Measurements from ENCODE around the gene RASSF4. TPM values are rescaled to one million over a fixed set of nuclear protein-coding genes. Genes with fewer than 3 reads are reported as not detected.

RASSF4 gene
- total and polyA plus RNA-seq, 9 of the 15 experiments (the other 6 are each of a cell fraction or from before 2014, with no cell fraction given): 0.01 to 0.62 (median 0.11) TPM; not detected in 3

DNA sequence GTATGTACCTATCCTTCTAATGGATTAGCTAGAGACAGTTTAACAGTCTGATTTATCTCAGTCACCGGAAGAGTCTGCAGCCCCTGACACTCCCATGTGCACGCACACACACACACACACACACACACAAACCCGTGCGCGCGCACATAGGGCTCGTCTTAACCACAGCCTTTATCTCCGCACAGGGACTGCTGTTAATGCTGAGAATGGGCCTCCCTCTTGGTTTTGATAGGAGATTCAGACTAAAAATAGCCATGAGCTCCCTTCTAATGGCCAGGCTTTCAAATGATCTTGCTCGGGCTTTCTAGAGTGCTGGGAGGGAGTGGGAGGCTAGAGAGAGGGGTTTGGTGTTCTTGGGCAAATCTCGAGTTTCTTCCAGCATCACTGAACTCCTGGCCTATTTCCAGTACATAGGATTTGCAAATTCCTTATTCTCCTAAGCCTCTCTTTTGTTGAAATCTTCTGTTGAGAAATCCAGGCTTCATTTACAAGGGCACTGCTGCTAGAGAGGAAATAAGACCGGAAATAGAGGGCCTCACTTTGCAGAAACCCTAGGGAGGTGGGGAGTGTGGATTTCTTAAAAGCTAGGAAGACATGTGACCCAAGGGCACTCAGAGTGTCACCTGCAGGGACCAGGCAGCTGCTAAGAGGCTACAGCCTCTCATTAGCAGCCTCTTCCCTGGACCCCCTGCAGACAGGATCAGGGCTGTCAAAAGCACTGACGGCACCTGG is 46.1 kb upstream of the RASSF4 start (continued):
- TF ChIP-seq ZBTB11 (CRISPR knock-in tag; IDR thresholded peaks at IDR 0.05) (peak in 1 of 3 experiments; percentile 74; a peak in 2 of 6 replicates), SMAD2 (IDR thresholded peaks at IDR 0.05; ENCODE audit: low read depth, low read length) (no peak), NFYB (IDR thresholded peaks at IDR 0.05; ENCODE audit: extremely low read depth, insufficient read length) (no peak), HNRNPUL1 (IDR thresholded peaks at IDR 0.05; ENCODE audit: low read length) (no peak), ZEB2 (IDR thresholded peaks at IDR 0.05) (peak; percentile 73; the same call in 1 of the 2 replicates), HNRNPH1 (optimal IDR thresholded peaks at IDR 0.05; ENCODE audit: low read depth, low read length) (no peak), SMAD3 (CRISPR knock-in tag; conservative IDR thresholded peaks at IDR 0.05) (peak; percentile 82; the same call in 1 of the 2 replicates), MECOM (CRISPR knock-in tag; IDR thresholded peaks at IDR 0.05) (peak; percentile 89), GATA2 (CRISPR knock-in tag; IDR thresholded peaks at IDR 0.05) (peak; percentile 94), CEBPB (tag; IDR thresholded peaks at IDR 0.05) (no peak), ZBTB8A (IDR thresholded peaks at IDR 0.05; ENCODE audit: partially characterized antibody) (no peak), NFIC (IDR thresholded peaks at IDR 0.05) (peak; percentile 82), CREBBP (IDR thresholded peaks at IDR 0.05; ENCODE audit: low read depth, low read length) (no peak), ZFP36 (IDR thresholded peaks at IDR 0.05; ENCODE audit: low read depth, low read length, partially characterized antibody) (peak; percentile 28), MEF2A (IDR thresholded peaks at IDR 0.05; ENCODE audit: control insufficient read depth, low read depth, low read length) (peak; percentile 99), KLF16 (IDR thresholded peaks at IDR 0.05) (peak; percentile 92), NRF1 (conservative IDR thresholded peaks at IDR 0.05 in 1 of 2, IDR thresholded peaks at IDR 0.05 in 1 of 2) (peak; percentile 79 to 83), KAT2B (IDR thresholded peaks at IDR 0.05; ENCODE audit: low read depth, low read length) (no peak), CREB1 (IDR thresholded peaks at IDR 0.05) (peak; percentile 64), CREB1 (CRISPR knock-in tag; IDR thresholded peaks at IDR 0.05) (no peak), LEF1 (IDR thresholded peaks at IDR 0.05) (peak; percentile 93)
- TF ChIP-seq, protein P1, sequence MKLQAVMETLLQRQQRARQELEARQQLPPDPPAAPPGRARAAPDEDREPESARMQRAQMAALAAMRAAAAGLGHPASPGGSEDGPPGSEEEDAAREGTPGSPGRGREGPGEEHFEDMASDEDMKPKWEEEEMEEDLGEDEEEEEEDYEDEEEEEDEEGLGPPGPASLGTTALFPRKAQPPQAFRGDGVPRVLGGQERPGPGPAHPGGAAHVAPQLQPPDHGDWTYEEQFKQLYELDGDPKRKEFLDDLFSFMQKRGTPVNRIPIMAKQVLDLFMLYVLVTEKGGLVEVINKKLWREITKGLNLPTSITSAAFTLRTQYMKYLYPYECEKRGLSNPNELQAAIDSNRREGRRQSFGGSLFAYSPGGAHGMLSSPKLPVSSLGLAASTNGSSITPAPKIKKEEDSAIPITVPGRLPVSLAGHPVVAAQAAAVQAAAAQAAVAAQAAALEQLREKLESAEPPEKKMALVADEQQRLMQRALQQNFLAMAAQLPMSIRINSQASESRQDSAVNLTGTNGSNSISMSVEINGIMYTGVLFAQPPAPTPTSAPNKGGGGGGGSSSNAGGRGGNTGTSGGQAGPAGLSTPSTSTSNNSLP (IDR thresholded peaks at IDR 0.05; ENCODE audit: borderline replicate concordance, low read depth, low read length): peak; percentile 72; the same call in 1 of the 2 replicates
- TF ChIP-seq, protein P2, sequence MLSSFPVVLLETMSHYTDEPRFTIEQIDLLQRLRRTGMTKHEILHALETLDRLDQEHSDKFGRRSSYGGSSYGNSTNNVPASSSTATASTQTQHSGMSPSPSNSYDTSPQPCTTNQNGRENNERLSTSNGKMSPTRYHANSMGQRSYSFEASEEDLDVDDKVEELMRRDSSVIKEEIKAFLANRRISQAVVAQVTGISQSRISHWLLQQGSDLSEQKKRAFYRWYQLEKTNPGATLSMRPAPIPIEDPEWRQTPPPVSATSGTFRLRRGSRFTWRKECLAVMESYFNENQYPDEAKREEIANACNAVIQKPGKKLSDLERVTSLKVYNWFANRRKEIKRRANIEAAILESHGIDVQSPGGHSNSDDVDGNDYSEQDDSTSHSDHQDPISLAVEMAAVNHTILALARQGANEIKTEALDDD (IDR thresholded peaks at IDR 0.05): peak; percentile 79; the same call in 1 of the 2 replicates
